ENCODE measurements around the gene ZNF106. TPM values are rescaled to one million over a fixed set of nuclear protein-coding genes. Genes with fewer than 3 reads are reported as not detected.

The ZNF106 gene
- total and polyA plus RNA-seq, 2 of the 4 experiments (the other 2 are of a cell fraction), result 19.2 to 87.5 TPM

GRCh38 chr15:42482701-42483100 lies 8.2 kb downstream of the ZNF106 start:
- CTCF ChIA-PET, result no interaction called here
- no peak overlapping the region for H4K91ac ChIP-seq (ENCODE audit: insufficient read depth, low read depth, low read length)
- WGBS, 2 experiments (ENCODE audit: extremely low coverage in 2 of 2, insufficient read length in 1 of 2), result 98% methylated on average over 5 of the region's 6 CpGs; no CpG with 5 or more reads in 1 of the 2 experiments

More at GRCh38 chr15:42482701-42483100, 8.2 kb downstream of the ZNF106 start:
- no peak overlapping the region for H2BK20ac ChIP-seq (ENCODE audit: low read depth, low read length)
- BruUV-seq (replicated peaks), result no TSS peak
- no peak overlapping the region for H4K8ac ChIP-seq (ENCODE audit: low read depth in 2 of 2, low read length in 2 of 2)
- H3K4ac ChIP-seq (ENCODE audit: low read depth, low read length), result no peak overlapping the region
- DNase-seq (no peak), ATAC-seq (ENCODE audit: low read depth) (no peak)
- no peaks in the 10 kb centered on the region for H3K4me1 ChIP-seq (ENCODE audit: control insufficient read depth, insufficient read depth, low read length)
- in situ Hi-C loops (cut with MboI; ENCODE audit: low sequenced_read_pairs) (no loop called here), dilution Hi-C loops (cut with HindIII; ENCODE audit: low sequenced_read_pairs, unreplicated experiment) (no loop called here), intact Hi-C loops (cut with micrococcal nuclease) (no loop called here)
- no peak overlapping the region for H2BK120ac ChIP-seq (ENCODE audit: low read depth, low read length)
- POLR2A ChIA-PET (ENCODE audit: unreplicated experiment), result no interaction called here
- H3K14ac ChIP-seq (replicated peaks; ENCODE audit: low read depth, low read length), result no peak overlapping the region
- H3K79me1 ChIP-seq (ENCODE audit: low read depth in 1 of 2, low read length in 2 of 2), result peaks cover 29 to 56% of the 10 kb centered on the region in 2 experiments
- no peak overlapping the region for H3K4me3 ChIP-seq (ENCODE audit: insufficient read depth, low read depth, low read length)
- H3K18ac ChIP-seq (ENCODE audit: low read depth, low read length), result no peak overlapping the region
- H3K4me2 ChIP-seq (ENCODE audit: low read depth, low read length), result no peak overlapping the region
- no peak overlapping the region for H3K23ac ChIP-seq (ENCODE audit: low read depth, low read length)
- peaks cover 9% of the 10 kb centered on the region; the same call in 1 of the 2 replicates for H3K9me1 ChIP-seq (ENCODE audit: insufficient read depth, low read length)
- no peak overlapping the region for H2BK15ac ChIP-seq (ENCODE audit: low read depth, low read length)
- no peak overlapping the region for H2AFZ ChIP-seq (replicated peaks; ENCODE audit: low read length, poor library complexity)
- H2AK9ac ChIP-seq (replicated peaks; ENCODE audit: low read depth, low read length, poor library complexity), result no peak overlapping the region
- no peaks in the 10 kb centered on the region for H3K27me3 ChIP-seq (ENCODE audit: control insufficient read depth, insufficient read depth, low read length)
- H3K27ac ChIP-seq (ENCODE audit: insufficient read depth, low read length), result no peak overlapping the region
- H3K36me3 ChIP-seq (ENCODE audit: control insufficient read depth, insufficient read depth, low read length), result peaks cover 4% of the 10 kb centered on the region
- no peaks in the 10 kb centered on the region for H3K9me3 ChIP-seq (ENCODE audit: control insufficient read depth, insufficient read depth, low read length)
- H4K20me1 ChIP-seq (ENCODE audit: insufficient read depth, low read length), result peaks cover 7% of the 10 kb centered on the region; the same call in 1 of the 2 replicates
- no peak overlapping the region for H2BK5ac ChIP-seq (ENCODE audit: low read depth, low read length, poor library complexity, severe bottlenecking)
- no peak overlapping the region for H3K56ac ChIP-seq (ENCODE audit: extremely low read depth, insufficient read depth, low read length)
- TF ChIP-seq SMC3 (IDR thresholded peaks at IDR 0.05; ENCODE audit: low read depth, low read length), result no peak
- TF ChIP-seq POLR2A (IDR thresholded peaks at IDR 0.05; ENCODE audit: low read depth, low read length), result no peak
- no peak for TF ChIP-seq FOS (IDR thresholded peaks at IDR 0.05; ENCODE audit: low read depth, low read length)
- TF ChIP-seq NFE2L2 (IDR thresholded peaks at IDR 0.05; ENCODE audit: low read depth, low read length), result no peak
- no peak for TF ChIP-seq BHLHE40 (IDR thresholded peaks at IDR 0.05; ENCODE audit: low read depth, low read length)
- TF ChIP-seq RFX5 (IDR thresholded peaks at IDR 0.05; ENCODE audit: low read depth, low read length), result no peak
- TF ChIP-seq MAFK (IDR thresholded peaks at IDR 0.05; ENCODE audit: low read depth, low read length), result no peak
- TF ChIP-seq, protein P1, sequence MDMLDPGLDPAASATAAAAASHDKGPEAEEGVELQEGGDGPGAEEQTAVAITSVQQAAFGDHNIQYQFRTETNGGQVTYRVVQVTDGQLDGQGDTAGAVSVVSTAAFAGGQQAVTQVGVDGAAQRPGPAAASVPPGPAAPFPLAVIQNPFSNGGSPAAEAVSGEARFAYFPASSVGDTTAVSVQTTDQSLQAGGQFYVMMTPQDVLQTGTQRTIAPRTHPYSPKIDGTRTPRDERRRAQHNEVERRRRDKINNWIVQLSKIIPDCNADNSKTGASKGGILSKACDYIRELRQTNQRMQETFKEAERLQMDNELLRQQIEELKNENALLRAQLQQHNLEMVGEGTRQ (IDR thresholded peaks at IDR 0.05; ENCODE audit: low read depth, low read length), result no peak
- no peak overlapping the region for H4K5ac ChIP-seq (ENCODE audit: low read depth, low read length)
- H3K9ac ChIP-seq (ENCODE audit: low read depth, low read length), result no peak overlapping the region
- H2AK5ac ChIP-seq (ENCODE audit: low read depth, low read length), result no peak overlapping the region
